MM.1S (cell line): ENCODE results near the gene CPT1A.
A peak's percentile ranks its signal among the peaks of the same experiment; 100 is the strongest.

ENCODE experiments used
- DNase-seq: peaks from one replicate; pipeline ENCODE4 v3.0.0-alpha.2; 2015
- H2AFZ ChIP-seq: fragments of 300-600 bp; sonication (generic); 2 replicates; pipeline ENCODE4 v1.6.0; 2016; ENCODE audit warnings: antibody characterized with exemption, low read length
- H3F3A ChIP-seq: fragments of 300-600 bp; sonication (generic); 2 replicates; pipeline ENCODE4 v1.6.1; 2016; ENCODE audit warnings: mild to moderate bottlenecking, antibody characterized with exemption, low read length, moderate library complexity, mixed read lengths; ENCODE audit not compliant: insufficient read depth
- H3K27ac ChIP-seq: fragments of 300-600 bp; sonication (generic); 2 replicates; pipeline ENCODE4 v1.5.1; 2016; ENCODE audit warnings: mild to moderate bottlenecking, low read length
- H3K27me3 ChIP-seq: fragments of 300-600 bp; sonication (generic); replicated peaks from 2 replicates; pipeline ENCODE4 v1.6.0; 2016; ENCODE audit warnings: low read length; ENCODE audit not compliant: insufficient read depth
- H3K36me3 ChIP-seq: fragments of 300-600 bp; sonication (generic); replicated peaks from 2 replicates; pipeline ENCODE4 v1.6.1; 2016; ENCODE audit warnings: mild to moderate bottlenecking, low read length, mixed read lengths; ENCODE audit not compliant: insufficient read depth
- H3K4me1 ChIP-seq: fragments of 300-600 bp; sonication (generic); 2 replicates; pipeline ENCODE4 v1.6.1; 2016; ENCODE audit warnings: low read length, mixed read lengths
- H3K4me2 ChIP-seq: fragments of 300-600 bp; sonication (generic); 2 replicates; pipeline ENCODE4 v1.6.0; 2016; ENCODE audit warnings: low read depth, low read length
- H3K4me3 ChIP-seq: fragments of 300-600 bp; sonication (generic); 2 replicates; pipeline ENCODE4 v1.5.1; 2016; ENCODE audit warnings: low read length, mixed read lengths
- H3K79me2 ChIP-seq: fragments of 300-600 bp; sonication (generic); 2 replicates; pipeline ENCODE4 v1.6.1; 2016; ENCODE audit warnings: mixed run types, low read length, mixed read lengths
- H3K9ac ChIP-seq: fragments of 300-600 bp; sonication (generic); 2 replicates; pipeline ENCODE4 v1.6.1; 2016; ENCODE audit warnings: low read length, mixed read lengths
- H3K9me2 ChIP-seq: fragments of 300-600 bp; sonication (generic); replicated peaks from 2 replicates; pipeline ENCODE4 v1.6.1; 2016; ENCODE audit warnings: mild to moderate bottlenecking, low read length, mixed read lengths; ENCODE audit not compliant: insufficient read depth
- H3K9me3 ChIP-seq: fragments of 300-600 bp; sonication (generic); replicated peaks from 2 replicates; pipeline ENCODE4 v1.6.1; 2016; ENCODE audit warnings: mild to moderate bottlenecking, low read length, mixed read lengths; ENCODE audit not compliant: insufficient read depth
- H4K20me1 ChIP-seq: fragments of 300-600 bp; sonication (generic); 2 replicates; pipeline ENCODE4 v1.6.1; 2016; ENCODE audit warnings: mild to moderate bottlenecking, low read length, moderate library complexity, mixed read lengths; ENCODE audit not compliant: insufficient read depth
- EZH2 ChIP-seq: fragments of 300-600 bp; sonication (generic); optimal IDR thresholded peaks from 2 replicates; pipeline ENCODE3; 2017; ENCODE audit warnings: low read depth, mild to moderate bottlenecking, antibody characterized with exemption, low read length, mixed read lengths
- EZH2phosphoT487 ChIP-seq: fragments of 300-600 bp; sonication (generic); IDR thresholded peaks from 2 replicates; pipeline ENCODE4 v1.6.1; 2018; ENCODE audit warnings: antibody characterized with exemption, low read length
- TF ChIP-seq, protein P1 (sequence below): fragments of 300-600 bp; sonication (generic); IDR thresholded peaks from 2 replicates; pipeline ENCODE4 v1.5.1; 2016; ENCODE audit warnings: antibody characterized with exemption, low read length, mixed read lengths

Gene CPT1A

DNA sequence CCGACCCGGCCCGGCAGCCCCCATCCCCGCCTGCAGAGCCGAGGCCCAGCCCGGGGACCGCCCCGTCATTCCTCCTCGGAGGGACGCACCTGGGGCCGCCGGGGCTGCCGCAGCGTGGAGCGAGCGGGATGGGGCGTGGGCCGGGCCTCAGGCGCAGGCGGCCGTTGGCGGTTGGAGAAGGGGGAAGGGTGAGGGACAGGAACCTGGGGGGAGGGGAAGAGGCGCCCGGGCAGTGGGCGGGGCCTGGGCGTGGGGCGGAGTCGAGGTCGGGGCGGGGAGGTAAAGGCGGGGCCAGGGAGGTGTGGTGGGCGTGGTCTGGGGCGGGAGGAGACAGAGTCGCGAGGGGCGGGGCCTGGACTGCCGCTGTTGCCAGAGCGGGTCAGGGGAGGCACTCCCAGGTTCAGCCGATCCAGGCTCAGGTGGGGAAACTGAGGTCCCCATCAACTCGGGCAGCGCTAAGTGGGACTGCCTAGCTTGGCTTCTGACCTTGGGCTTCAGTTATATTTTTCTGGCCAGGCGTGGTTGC, 90.3 kb downstream of the CPT1A start, which contains the start of gene TESMIN:
TESMIN (minus strand) TSS at position 190 of the 526 bp plus-strand sequence. CDS start 860 bp downstream, outside the sequence.
- H3K27ac ChIP-seq = no peak within 1 kb of the TSS
- peak; percentile 85 for DNase-seq

DNA sequence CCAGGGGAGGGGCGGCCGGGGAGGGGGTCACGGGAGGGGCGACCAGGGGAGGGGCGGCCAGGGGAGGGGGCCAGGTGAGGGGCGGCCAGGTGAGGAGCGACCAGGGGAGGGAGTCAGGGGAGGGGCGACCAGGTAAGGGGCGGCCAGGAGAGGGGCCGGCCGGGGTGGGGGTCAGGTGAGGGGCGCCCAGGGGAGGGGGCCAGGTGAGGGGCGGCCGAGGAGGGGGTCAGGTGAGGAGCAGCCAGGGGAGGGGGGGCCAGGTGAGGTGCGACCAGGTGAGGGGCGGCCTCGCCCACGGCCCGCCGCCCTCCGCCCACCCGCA, 90.8 kb downstream of the CPT1A start:
- H3K9me3 ChIP-seq = no peaks in the 10 kb centered on the region
- H3K4me1 ChIP-seq = no peaks in the 10 kb centered on the region
- H3K4me3 ChIP-seq = no peak overlapping the region
- H3K36me3 ChIP-seq = no peaks in the 10 kb centered on the region
- DNase-seq = no peak
- peak overlapping the region; percentile 47; the same call in 1 of the 2 replicates for H3K9ac ChIP-seq
- no peak overlapping the region for H3K27ac ChIP-seq
- H3K27me3 ChIP-seq = no peaks in the 10 kb centered on the region
- no peaks in the 10 kb centered on the region for H3K9me2 ChIP-seq
- no peaks in the 10 kb centered on the region for H3K79me2 ChIP-seq
- H2AFZ ChIP-seq = no peak overlapping the region
- H4K20me1 ChIP-seq = no peaks in the 10 kb centered on the region
- TF ChIP-seq EZH2 (no peak), EZH2phosphoT487 (no peak)
- TF ChIP-seq, protein P1, sequence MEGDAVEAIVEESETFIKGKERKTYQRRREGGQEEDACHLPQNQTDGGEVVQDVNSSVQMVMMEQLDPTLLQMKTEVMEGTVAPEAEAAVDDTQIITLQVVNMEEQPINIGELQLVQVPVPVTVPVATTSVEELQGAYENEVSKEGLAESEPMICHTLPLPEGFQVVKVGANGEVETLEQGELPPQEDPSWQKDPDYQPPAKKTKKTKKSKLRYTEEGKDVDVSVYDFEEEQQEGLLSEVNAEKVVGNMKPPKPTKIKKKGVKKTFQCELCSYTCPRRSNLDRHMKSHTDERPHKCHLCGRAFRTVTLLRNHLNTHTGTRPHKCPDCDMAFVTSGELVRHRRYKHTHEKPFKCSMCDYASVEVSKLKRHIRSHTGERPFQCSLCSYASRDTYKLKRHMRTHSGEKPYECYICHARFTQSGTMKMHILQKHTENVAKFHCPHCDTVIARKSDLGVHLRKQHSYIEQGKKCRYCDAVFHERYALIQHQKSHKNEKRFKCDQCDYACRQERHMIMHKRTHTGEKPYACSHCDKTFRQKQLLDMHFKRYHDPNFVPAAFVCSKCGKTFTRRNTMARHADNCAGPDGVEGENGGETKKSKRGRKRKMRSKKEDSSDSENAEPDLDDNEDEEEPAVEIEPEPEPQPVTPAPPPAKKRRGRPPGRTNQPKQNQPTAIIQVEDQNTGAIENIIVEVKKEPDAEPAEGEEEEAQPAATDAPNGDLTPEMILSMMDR = no peak
- no peaks in the 10 kb centered on the region for H3F3A ChIP-seq
- H3K4me2 ChIP-seq = no peak overlapping the region

More for the DNA sequence above, 90.3 kb downstream of the CPT1A start, which contains the start of gene TESMIN:
- no peak for TF ChIP-seq EZH2
- TF ChIP-seq, protein P1 = no peak
- no peak for TF ChIP-seq EZH2phosphoT487
- Histone ChIP-seq H3K9ac (peak within 1 kb of the TSS; percentile 47; the same call in 1 of the 2 replicates), H3K27me3 (no peaks in the 10 kb centered on the region), H3F3A (no peaks in the 10 kb centered on the region), H3K4me2 (peak within 1 kb of the TSS; percentile 39; the same call in 1 of the 2 replicates), H3K36me3 (no peaks in the 10 kb centered on the region), H3K4me1 (no peaks in the 10 kb centered on the region), H2AFZ (peak within 1 kb of the TSS; percentile 53; the same call in 1 of the 2 replicates), H3K9me2 (no peaks in the 10 kb centered on the region), H3K79me2 (no peaks in the 10 kb centered on the region), H3K9me3 (no peaks in the 10 kb centered on the region), H3K4me3 (peak within 1 kb of the TSS; percentile 50), H4K20me1 (no peaks in the 10 kb centered on the region)

DNA sequence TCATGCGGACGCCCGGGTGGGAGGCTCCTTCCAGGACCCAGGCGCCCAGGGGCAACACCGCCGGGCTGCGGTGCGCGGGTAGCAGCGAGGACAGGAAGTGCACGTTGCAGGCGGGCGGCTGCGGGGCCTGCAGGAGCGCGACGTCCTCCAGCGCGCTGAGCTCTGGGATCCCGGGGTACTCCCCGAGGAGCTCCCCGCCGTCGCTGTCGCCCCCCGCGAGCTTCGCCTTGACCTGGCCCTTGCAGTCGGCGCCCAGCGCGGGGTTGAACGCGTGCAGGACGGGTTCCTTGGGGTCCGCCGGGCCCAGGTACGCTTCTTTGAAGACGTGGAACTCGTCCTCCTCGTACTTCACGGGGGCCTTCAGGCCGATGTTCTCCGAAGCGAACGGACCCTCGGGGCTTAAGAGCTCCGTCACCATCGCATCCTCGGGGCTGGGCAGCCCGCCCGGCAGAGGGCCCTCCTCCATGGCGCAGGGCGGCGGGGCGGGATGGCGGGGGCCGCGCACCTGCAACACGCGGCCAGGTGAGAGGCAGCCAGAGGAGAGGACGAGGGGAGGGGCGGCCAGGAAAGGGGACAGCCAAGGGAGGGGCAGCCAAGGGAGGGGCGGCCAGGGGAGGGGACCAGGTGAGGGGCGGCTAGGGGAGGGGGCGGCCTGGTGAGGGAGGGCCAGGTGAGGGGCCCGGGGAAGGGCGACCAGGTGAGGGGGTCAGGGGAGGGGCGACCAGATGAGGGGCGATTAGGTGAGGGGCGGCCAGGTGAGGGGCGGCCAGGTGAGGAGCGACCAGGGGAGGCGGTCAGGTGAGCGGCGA, 91.3 kb downstream of the CPT1A start:
- Histone ChIP-seq H3K4me2 (no peak overlapping the region), H3K36me3 (no peaks in the 10 kb centered on the region), H3K4me1 (no peaks in the 10 kb centered on the region), H3K9ac (no peak overlapping the region), H3F3A (no peaks in the 10 kb centered on the region), H4K20me1 (no peaks in the 10 kb centered on the region), H3K79me2 (no peaks in the 10 kb centered on the region), H3K27me3 (no peaks in the 10 kb centered on the region), H3K4me3 (no peak overlapping the region), H3K9me3 (no peaks in the 10 kb centered on the region), H3K27ac (no peak overlapping the region), H3K9me2 (no peaks in the 10 kb centered on the region), H2AFZ (no peak overlapping the region)
- TF ChIP-seq EZH2 (no peak), EZH2phosphoT487 (no peak)
- TF ChIP-seq, protein P1 = no peak
- DNase-seq = no peak
